HL-60 (cell line): ENCODE data around the gene VAMP2.

Experiments
- GABPA ChIP-seq: IDR thresholded peaks from 2 replicates; pipeline ENCODE4 v1.6.1; 2012; ENCODE audit warnings: low read depth
- TF ChIP-seq, protein P1 (sequence below): IDR thresholded peaks from one replicate; pipeline ENCODE4 v1.5.1; 2011; ENCODE audit warnings: low read length, control low read depth, inconsistent platforms; ENCODE audit not compliant: insufficient read depth

GRCh38 chr17:8162233-8162996, at the start of gene VAMP2:
- TF ChIP-seq GABPA, result no peak
- TF ChIP-seq, protein P1, sequence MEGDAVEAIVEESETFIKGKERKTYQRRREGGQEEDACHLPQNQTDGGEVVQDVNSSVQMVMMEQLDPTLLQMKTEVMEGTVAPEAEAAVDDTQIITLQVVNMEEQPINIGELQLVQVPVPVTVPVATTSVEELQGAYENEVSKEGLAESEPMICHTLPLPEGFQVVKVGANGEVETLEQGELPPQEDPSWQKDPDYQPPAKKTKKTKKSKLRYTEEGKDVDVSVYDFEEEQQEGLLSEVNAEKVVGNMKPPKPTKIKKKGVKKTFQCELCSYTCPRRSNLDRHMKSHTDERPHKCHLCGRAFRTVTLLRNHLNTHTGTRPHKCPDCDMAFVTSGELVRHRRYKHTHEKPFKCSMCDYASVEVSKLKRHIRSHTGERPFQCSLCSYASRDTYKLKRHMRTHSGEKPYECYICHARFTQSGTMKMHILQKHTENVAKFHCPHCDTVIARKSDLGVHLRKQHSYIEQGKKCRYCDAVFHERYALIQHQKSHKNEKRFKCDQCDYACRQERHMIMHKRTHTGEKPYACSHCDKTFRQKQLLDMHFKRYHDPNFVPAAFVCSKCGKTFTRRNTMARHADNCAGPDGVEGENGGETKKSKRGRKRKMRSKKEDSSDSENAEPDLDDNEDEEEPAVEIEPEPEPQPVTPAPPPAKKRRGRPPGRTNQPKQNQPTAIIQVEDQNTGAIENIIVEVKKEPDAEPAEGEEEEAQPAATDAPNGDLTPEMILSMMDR, result no peak
